ENCODE measurements around the gene PHF19.

PHF19 gene

GRCh38 chr9:120913647-120914264, 36.8 kb upstream of the PHF19 start:
- no peak for DNase-seq (ENCODE audit: low read depth)

- DNase-seq (ENCODE audit: low read depth) = no peak
These were observed 36.1 kb upstream of the PHF19 start for GRCh38 chr9:120912958-120913646.

- DNase-seq (ENCODE audit: low read depth) = no peak
These were observed 34.4 kb upstream of the PHF19 start for GRCh38 chr9:120911295-120911837.

- DNase-seq (ENCODE audit: low read depth) = no peak
These were observed 33.7 kb upstream of the PHF19 start for GRCh38 chr9:120910643-120911042.

GRCh38 chr9:120909904-120910303, 32.9 kb upstream of the PHF19 start:
- no peak for DNase-seq (ENCODE audit: low read depth)

GRCh38 chr9:120905315-120906164, 28.6 kb upstream of the PHF19 start:
- DNase-seq (ENCODE audit: low read depth) = no peak

GRCh38 chr9:120904978-120905301, 28.0 kb upstream of the PHF19 start:
- no peak for DNase-seq (ENCODE audit: low read depth)

- no peak for DNase-seq (ENCODE audit: low read depth)
These were observed 27.3 kb upstream of the PHF19 start for GRCh38 chr9:120904061-120904977.

GRCh38 chr9:120902569-120903535, 25.9 kb upstream of the PHF19 start:
- no peak for DNase-seq (ENCODE audit: low read depth)

- DNase-seq (ENCODE audit: low read depth) = no peak
These were observed 25.0 kb upstream of the PHF19 start for GRCh38 chr9:120901755-120902568.

GRCh38 chr9:120900824-120901223, 23.8 kb upstream of the PHF19 start:
- DNase-seq (ENCODE audit: low read depth) = no peak

GRCh38 chr9:120899490-120900068, 22.6 kb upstream of the PHF19 start:
- DNase-seq (ENCODE audit: low read depth) = no peak

GRCh38 chr9:120898396-120898795, 21.4 kb upstream of the PHF19 start:
- no peak for DNase-seq (ENCODE audit: low read depth)

- no peak for DNase-seq (ENCODE audit: low read depth)
These were observed 19.0 kb upstream of the PHF19 start for GRCh38 chr9:120895951-120896350.

- no peak for DNase-seq (ENCODE audit: low read depth)
These were observed 17.5 kb upstream of the PHF19 start for GRCh38 chr9:120894321-120895148.

GRCh38 chr9:120893611-120894307, 16.8 kb upstream of the PHF19 start:
- no peak for DNase-seq (ENCODE audit: low read depth)

- peak; percentile 37 for DNase-seq (ENCODE audit: low read depth)
These were observed 16.0 kb upstream of the PHF19 start for GRCh38 chr9:120892748-120893610.
